Measurements from ENCODE around the gene LCN12. TPM values are rescaled to one million over a fixed set of nuclear protein-coding genes. Genes with fewer than 3 reads are reported as not detected.
A peak's percentile ranks its signal among the peaks of the same experiment; 100 is the strongest.
"Not testable (repeated sequence)": the region's sequence is repeated elsewhere in the genome, so short reads cannot be mapped to it uniquely, and the experiment has no call there.

The LCN12 gene
- total RNA-seq, 1 experiment from 2014 or later = not detected

- H3K36me3 ChIP-seq (ENCODE audit: insufficient read depth, low read length, poor library complexity, severe bottlenecking); H3K27me3 ChIP-seq (replicated peaks; ENCODE audit: insufficient read depth, low read depth, low read length, poor library complexity); H3K4me3 ChIP-seq (ENCODE audit: low read depth, low read length, poor library complexity, severe bottlenecking); H3K4me1 ChIP-seq (ENCODE audit: insufficient read depth, low read length, poor library complexity, severe bottlenecking); BruUV-seq (replicated peaks); H3K9me3 ChIP-seq (ENCODE audit: low read depth, low read length, poor library complexity, severe bottlenecking); intact Hi-C loops (cut with micrococcal nuclease; ENCODE audit: unreplicated experiment); H3K27ac ChIP-seq (ENCODE audit: low read depth, low read length, poor library complexity, severe bottlenecking); CTCF ChIA-PET; DNase-seq (ENCODE audit: low spot score); POLR2A ChIA-PET (ENCODE audit: low non-redundant PET): not testable (repeated sequence)
- peak; percentile 36 for TF ChIP-seq CTCF (conservative IDR thresholded peaks at IDR 0.05; ENCODE audit: low read depth, low read length)
Measured at GRCh38 chr9:137004285-137004684, 52.2 kb downstream of the LCN12 start.

Other genes starting within 250 kb of the LCN12 start
- 26.4 and 35.3 TPM in 2 replicates for gene DIPK1B, start 239.7 kb upstream of the LCN12 start, total RNA-seq (2021)
- 0.15 and 0.35 TPM in 2 replicates for gene LCN10, start 209.3 kb upstream of the LCN12 start, total RNA-seq (2021)
- gene LCN6, start 203.7 kb upstream of the LCN12 start, total RNA-seq (2021) = not detected in 2 replicates
- gene LCN8, start 194.0 kb upstream of the LCN12 start, total RNA-seq (2021) = not detected in 2 replicates
- not detected in 2 replicates for gene LCN15, start 187.8 kb upstream of the LCN12 start, total RNA-seq (2021)
- 32.7 and 39.5 TPM in 2 replicates for gene TMEM141, start 160.9 kb upstream of the LCN12 start, total RNA-seq (2021)
- 0.46 TPM in 1 of 2 replicates, not detected in the other for gene CCDC183, start 155.9 kb upstream of the LCN12 start, total RNA-seq (2021)
- gene RABL6, start 144.3 kb upstream of the LCN12 start, total RNA-seq (2021) = 208 and 210 TPM in 2 replicates
- 1.8 and 2.0 TPM in 2 replicates for gene AJM1, start 109.8 kb upstream of the LCN12 start, total RNA-seq (2021)
- 94.7 and 109 TPM in 2 replicates for gene PHPT1, start 102.9 kb upstream of the LCN12 start, total RNA-seq (2021)
- gene MAMDC4, start 99.9 kb upstream of the LCN12 start, total RNA-seq (2021) = 7.9 and 10.1 TPM in 2 replicates
- gene EDF1, start 86.0 kb upstream of the LCN12 start, total RNA-seq (2021) = 321 and 330 TPM in 2 replicates
- 29.2 and 33.2 TPM in 2 replicates for gene TRAF2, start 65.8 kb upstream of the LCN12 start, total RNA-seq (2021)
- 76.7 and 81.8 TPM in 2 replicates for gene FBXW5, start 7.5 kb upstream of the LCN12 start, total RNA-seq (2021)
- 0.74 and 0.75 TPM in 2 replicates for gene C8G, start 7.0 kb upstream of the LCN12 start, total RNA-seq (2021)
- gene PTGDS, start 25.2 kb downstream of the LCN12 start, total RNA-seq (2021) = not detected in 2 replicates
- not detected in 2 replicates for gene LCNL1, start 30.7 kb downstream of the LCN12 start, total RNA-seq (2021)
- gene PAXX, start 40.1 kb downstream of the LCN12 start, total RNA-seq (2021) = 91.5 and 99.5 TPM in 2 replicates
- not detected in 2 replicates for gene CLIC3, start 44.3 kb downstream of the LCN12 start, total RNA-seq (2021)
- gene ABCA2, start 76.0 kb downstream of the LCN12 start, total RNA-seq (2021) = 27.8 and 38.9 TPM in 2 replicates
- gene FUT7, start 79.8 kb downstream of the LCN12 start, total RNA-seq (2021) = not detected in 2 replicates
- 73.9 and 81.4 TPM in 2 replicates for gene NPDC1, start 93.9 kb downstream of the LCN12 start, total RNA-seq (2021)
- gene ENTPD2, start 101.8 kb downstream of the LCN12 start, total RNA-seq (2021) = not detected in 2 replicates
- 30.6 and 33.7 TPM in 2 replicates for gene SAPCD2, start 118.3 kb downstream of the LCN12 start, total RNA-seq (2021)
- gene UAP1L1, start 125.2 kb downstream of the LCN12 start, total RNA-seq (2021) = 11.2 and 13.0 TPM in 2 replicates
- gene MAN1B1, start 134.7 kb downstream of the LCN12 start, total RNA-seq (2021) = 48.6 and 54.9 TPM in 2 replicates
- 120 and 122 TPM in 2 replicates for gene DPP7, start 162.5 kb downstream of the LCN12 start, total RNA-seq (2021)
- gene GRIN1, start 186.9 kb downstream of the LCN12 start, total RNA-seq (2021) = 0.17 and 0.52 TPM in 2 replicates
- not detected in 2 replicates for gene LRRC26, start 217.8 kb downstream of the LCN12 start, total RNA-seq (2021)
- gene TMEM210, start 219.8 kb downstream of the LCN12 start, total RNA-seq (2021) = not detected in 2 replicates
- gene ANAPC2, start 236.3 kb downstream of the LCN12 start, total RNA-seq (2021) = 49.6 and 54.1 TPM in 2 replicates
- 86.8 and 87.3 TPM in 2 replicates for gene SSNA1, start 236.4 kb downstream of the LCN12 start, total RNA-seq (2021)
- gene TPRN, start 248.5 kb downstream of the LCN12 start, total RNA-seq (2021) = 23.0 and 25.7 TPM in 2 replicates

Data from A673 (cell line).